ENCODE data around the gene SEMA6D. TPM values are rescaled to one million over a fixed set of nuclear protein-coding genes. Genes with fewer than 3 reads are reported as not detected.

SEMA6D gene
- total and polyA plus RNA-seq, 2 donors (not counting 1 experiment from before 2014, with no cell fraction given), result 2.4 to 13.4 TPM

DNA sequence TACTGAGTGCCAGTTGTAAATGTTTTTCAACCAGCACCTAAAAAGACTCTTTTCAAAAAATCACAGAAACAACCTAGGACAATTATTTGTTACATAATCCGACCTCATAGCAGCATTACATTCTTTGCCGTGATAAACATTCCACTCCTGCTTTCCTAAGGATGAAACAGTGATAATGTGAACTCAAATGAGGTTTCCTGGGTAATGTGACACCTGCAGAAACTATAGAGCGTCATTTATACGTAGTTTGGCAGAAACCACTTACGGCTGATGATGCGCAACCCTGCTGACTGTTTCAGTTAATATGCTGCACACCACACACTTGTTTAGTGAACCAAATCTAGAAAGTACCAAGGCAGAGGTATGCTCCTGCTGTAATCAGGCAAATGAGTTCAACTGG is 55.8 kb downstream of the SEMA6D start:
- TF ChIP-seq, protein P1, sequence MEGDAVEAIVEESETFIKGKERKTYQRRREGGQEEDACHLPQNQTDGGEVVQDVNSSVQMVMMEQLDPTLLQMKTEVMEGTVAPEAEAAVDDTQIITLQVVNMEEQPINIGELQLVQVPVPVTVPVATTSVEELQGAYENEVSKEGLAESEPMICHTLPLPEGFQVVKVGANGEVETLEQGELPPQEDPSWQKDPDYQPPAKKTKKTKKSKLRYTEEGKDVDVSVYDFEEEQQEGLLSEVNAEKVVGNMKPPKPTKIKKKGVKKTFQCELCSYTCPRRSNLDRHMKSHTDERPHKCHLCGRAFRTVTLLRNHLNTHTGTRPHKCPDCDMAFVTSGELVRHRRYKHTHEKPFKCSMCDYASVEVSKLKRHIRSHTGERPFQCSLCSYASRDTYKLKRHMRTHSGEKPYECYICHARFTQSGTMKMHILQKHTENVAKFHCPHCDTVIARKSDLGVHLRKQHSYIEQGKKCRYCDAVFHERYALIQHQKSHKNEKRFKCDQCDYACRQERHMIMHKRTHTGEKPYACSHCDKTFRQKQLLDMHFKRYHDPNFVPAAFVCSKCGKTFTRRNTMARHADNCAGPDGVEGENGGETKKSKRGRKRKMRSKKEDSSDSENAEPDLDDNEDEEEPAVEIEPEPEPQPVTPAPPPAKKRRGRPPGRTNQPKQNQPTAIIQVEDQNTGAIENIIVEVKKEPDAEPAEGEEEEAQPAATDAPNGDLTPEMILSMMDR (conservative IDR thresholded peaks at IDR 0.05 in 1 of 2, IDR thresholded peaks at IDR 0.05 in 1 of 2; ENCODE audit: low read depth in 1 of 2, low read length in 2 of 2), result no peak
- TF ChIP-seq EZH2 (IDR thresholded peaks at IDR 0.05; ENCODE audit: low read length, missing control alignments), result no peak
- H3K27me3 ChIP-seq (ENCODE audit: control insufficient read depth, insufficient read depth, low read length), result no peaks in the 10 kb centered on the region
- no peaks in the 10 kb centered on the region for H3K4me1 ChIP-seq (ENCODE audit: control insufficient read depth, extremely low read depth, insufficient read depth, low read length)
- no peak overlapping the region for H2AFZ ChIP-seq (ENCODE audit: low read length)
- H3K79me2 ChIP-seq (ENCODE audit: control insufficient read depth, insufficient read depth, low read length), result no peaks in the 10 kb centered on the region
- H3K4me2 ChIP-seq (ENCODE audit: extremely low read depth, insufficient read depth, low read length), result no peak overlapping the region
- DNase-seq (ENCODE audit: low read depth in 2 of 2), result peak in 1 of 2 donors; percentile 5
- peaks cover 2% of the 10 kb centered on the region for H3K36me3 ChIP-seq (ENCODE audit: control insufficient read depth, insufficient read depth, low read length)
- H3K9ac ChIP-seq (ENCODE audit: insufficient read depth, low read length), result no peak overlapping the region
- no peak overlapping the region for H3K4me3 ChIP-seq (replicated peaks in 1 of 4; ENCODE audit: control extremely low read depth in 1 of 4, insufficient read depth in 1 of 4, low read depth in 3 of 4, low read length in 4 of 4)
- H3K27ac ChIP-seq (ENCODE audit: insufficient read depth, low read length), result no peak overlapping the region
- H3K9me3 ChIP-seq (ENCODE audit: control insufficient read depth, insufficient read depth, low read depth, low read length), result no peaks in the 10 kb centered on the region
- no peaks in the 10 kb centered on the region for H4K20me1 ChIP-seq (ENCODE audit: control insufficient read depth, extremely low read depth, insufficient read depth, low read length)

DNA sequence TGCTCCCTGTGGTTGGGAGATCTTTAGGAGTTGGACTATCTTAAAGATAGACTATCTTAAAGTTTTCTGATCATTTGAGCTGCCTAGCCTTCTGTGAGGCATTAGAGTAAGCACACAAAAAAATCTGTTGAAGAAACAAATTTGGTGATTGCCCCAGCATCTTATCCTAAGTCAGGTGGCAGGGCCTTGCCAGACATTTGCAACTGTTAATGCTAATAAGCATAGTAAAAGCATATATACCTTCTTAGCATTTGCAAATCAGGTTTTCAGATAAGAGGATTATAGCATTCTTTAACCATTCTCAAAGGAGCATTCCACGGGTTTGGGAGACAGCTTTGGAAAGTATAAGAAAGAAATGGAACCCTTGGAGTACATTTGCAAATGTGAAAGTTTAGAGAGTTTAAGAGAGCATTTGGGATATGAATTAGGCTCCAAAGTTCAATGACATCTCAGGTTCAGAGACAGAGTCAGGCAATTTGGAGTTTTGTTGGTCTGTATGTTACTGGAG is 61.0 kb downstream of the SEMA6D start:
- H3K4me1 ChIP-seq (ENCODE audit: control insufficient read depth, extremely low read depth, insufficient read depth, low read length), result no peaks in the 10 kb centered on the region
- no peak for DNase-seq (ENCODE audit: low read depth in 2 of 2)
- H2AFZ ChIP-seq (ENCODE audit: low read length), result no peak overlapping the region
- no peak for TF ChIP-seq EZH2 (IDR thresholded peaks at IDR 0.05; ENCODE audit: low read length, missing control alignments)
- TF ChIP-seq, protein P1 (conservative IDR thresholded peaks at IDR 0.05 in 1 of 2, IDR thresholded peaks at IDR 0.05 in 1 of 2; ENCODE audit: low read depth in 1 of 2, low read length in 2 of 2), result no peak
- no peaks in the 10 kb centered on the region for H4K20me1 ChIP-seq (ENCODE audit: control insufficient read depth, extremely low read depth, insufficient read depth, low read length)
- no peak overlapping the region for H3K4me3 ChIP-seq (replicated peaks in 1 of 4; ENCODE audit: control extremely low read depth in 1 of 4, insufficient read depth in 1 of 4, low read depth in 3 of 4, low read length in 4 of 4)
- H3K9me3 ChIP-seq (ENCODE audit: control insufficient read depth, insufficient read depth, low read depth, low read length), result no peaks in the 10 kb centered on the region
- H3K27me3 ChIP-seq (ENCODE audit: control insufficient read depth, insufficient read depth, low read length), result no peaks in the 10 kb centered on the region
- no peaks in the 10 kb centered on the region for H3K79me2 ChIP-seq (ENCODE audit: control insufficient read depth, insufficient read depth, low read length)
- H3K36me3 ChIP-seq (ENCODE audit: control insufficient read depth, insufficient read depth, low read length), result no peaks in the 10 kb centered on the region
- no peak overlapping the region for H3K4me2 ChIP-seq (ENCODE audit: extremely low read depth, insufficient read depth, low read length)
- no peak overlapping the region for H3K27ac ChIP-seq (ENCODE audit: insufficient read depth, low read length)
- no peak overlapping the region for H3K9ac ChIP-seq (ENCODE audit: insufficient read depth, low read length)

DNA sequence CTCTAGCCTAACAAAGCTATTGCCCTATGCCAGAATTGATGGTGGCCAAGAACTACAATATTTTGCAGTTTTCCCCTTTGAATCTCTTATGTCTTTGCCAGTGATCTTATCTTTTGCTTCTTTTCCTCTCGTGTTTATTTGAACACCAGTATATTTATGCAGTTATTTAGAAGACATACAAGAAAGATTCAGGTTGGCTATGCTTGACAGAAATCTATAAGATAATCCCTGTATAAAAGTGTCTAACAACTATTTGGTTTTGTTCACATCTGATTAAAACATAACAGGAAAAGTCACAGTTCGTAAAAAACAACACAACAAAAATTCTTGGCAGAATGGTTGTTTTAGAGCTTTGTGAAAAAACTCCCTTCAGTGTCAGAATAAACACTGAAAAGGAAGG is 63.7 kb downstream of the SEMA6D start:
- H3K79me2 ChIP-seq (ENCODE audit: control insufficient read depth, insufficient read depth, low read length), result no peaks in the 10 kb centered on the region
- H3K9me3 ChIP-seq (ENCODE audit: control insufficient read depth, insufficient read depth, low read depth, low read length), result no peaks in the 10 kb centered on the region
- no peaks in the 10 kb centered on the region for H3K27me3 ChIP-seq (ENCODE audit: control insufficient read depth, insufficient read depth, low read length)
- H3K36me3 ChIP-seq (ENCODE audit: control insufficient read depth, insufficient read depth, low read length), result no peaks in the 10 kb centered on the region
- H4K20me1 ChIP-seq (ENCODE audit: control insufficient read depth, extremely low read depth, insufficient read depth, low read length), result no peaks in the 10 kb centered on the region
- no peaks in the 10 kb centered on the region for H3K4me1 ChIP-seq (ENCODE audit: control insufficient read depth, extremely low read depth, insufficient read depth, low read length)
- H2AFZ ChIP-seq (ENCODE audit: low read length), result no peak overlapping the region
- TF ChIP-seq, protein P1 (conservative IDR thresholded peaks at IDR 0.05 in 1 of 2, IDR thresholded peaks at IDR 0.05 in 1 of 2; ENCODE audit: low read depth in 1 of 2, low read length in 2 of 2), result no peak
- TF ChIP-seq EZH2 (IDR thresholded peaks at IDR 0.05; ENCODE audit: low read length, missing control alignments), result no peak
- no peak overlapping the region for H3K4me2 ChIP-seq (ENCODE audit: extremely low read depth, insufficient read depth, low read length)
- H3K27ac ChIP-seq (ENCODE audit: insufficient read depth, low read length), result no peak overlapping the region
- H3K4me3 ChIP-seq (replicated peaks in 1 of 4; ENCODE audit: control extremely low read depth in 1 of 4, insufficient read depth in 1 of 4, low read depth in 3 of 4, low read length in 4 of 4), result no peak overlapping the region
- H3K9ac ChIP-seq (ENCODE audit: insufficient read depth, low read length), result no peak overlapping the region
- no peak for DNase-seq (ENCODE audit: low read depth in 2 of 2)
